ENCODE measurements around the gene TRAF3IP1. TPM values are rescaled to one million over a fixed set of nuclear protein-coding genes. Genes with fewer than 3 reads are reported as not detected.
A peak's percentile ranks its signal among the peaks of the same experiment; 100 is the strongest.

The TRAF3IP1 gene
- total and polyA plus RNA-seq, 2 of the 13 experiments (the other 11 are each of a cell fraction or from before 2014, with no cell fraction given), result 4.1 to 12.9 TPM

DNA sequence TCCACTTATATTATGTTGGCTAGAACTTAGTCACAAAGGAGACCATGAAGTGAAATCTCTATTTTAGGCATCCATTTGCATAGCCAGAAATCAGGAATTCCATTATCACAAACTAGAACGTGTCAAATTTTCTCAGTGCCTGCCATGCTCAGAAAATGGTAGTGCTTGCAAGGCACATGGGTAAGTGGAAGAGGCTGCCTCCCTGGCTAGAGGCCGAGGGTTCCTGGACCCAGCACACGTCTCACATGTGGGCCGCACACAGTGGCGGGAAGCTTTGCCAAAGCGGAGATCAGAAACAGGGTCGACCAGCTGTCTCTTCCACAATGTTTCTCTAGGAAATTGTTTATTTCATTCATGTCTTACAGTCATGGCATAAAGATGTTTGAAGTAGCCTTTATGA, 42.3 kb downstream of the TRAF3IP1 start:
- H3K9me3 ChIP-seq (ENCODE audit: low read length), result no peaks in the 10 kb centered on the region
- POLR2A ChIA-PET, result no interaction called here

GRCh38 chr2:238369591-238370040, 49.3 kb downstream of the TRAF3IP1 start:
- CTCF ChIA-PET (ENCODE audit: low intra/inter-chr PET ratio, low total read pairs), result interaction anchor here (2.6 to 5.7 kb wide), 2 partner anchors 93 to 191 kb away, joined by 16 to 87 read pairs; no protein-coding TSS in a partner anchor
- no peak for FAIRE-seq
- no TSS peak for BruUV-seq (replicated peaks)
- TF ChIP-seq ZBTB38 (CRISPR knock-in tag; IDR thresholded peaks at IDR 0.05), result peak; percentile 86
- TF ChIP-seq, protein P1, sequence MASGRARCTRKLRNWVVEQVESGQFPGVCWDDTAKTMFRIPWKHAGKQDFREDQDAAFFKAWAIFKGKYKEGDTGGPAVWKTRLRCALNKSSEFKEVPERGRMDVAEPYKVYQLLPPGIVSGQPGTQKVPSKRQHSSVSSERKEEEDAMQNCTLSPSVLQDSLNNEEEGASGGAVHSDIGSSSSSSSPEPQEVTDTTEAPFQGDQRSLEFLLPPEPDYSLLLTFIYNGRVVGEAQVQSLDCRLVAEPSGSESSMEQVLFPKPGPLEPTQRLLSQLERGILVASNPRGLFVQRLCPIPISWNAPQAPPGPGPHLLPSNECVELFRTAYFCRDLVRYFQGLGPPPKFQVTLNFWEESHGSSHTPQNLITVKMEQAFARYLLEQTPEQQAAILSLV (CRISPR knock-in tag; IDR thresholded peaks at IDR 0.05; ENCODE audit: borderline replicate concordance), result 0 out of 2 replicates have a peak, but pooled peaks have one; percentile 55
- no peak for TF ChIP-seq CBX5 (CRISPR knock-in tag; IDR thresholded peaks at IDR 0.05; ENCODE audit: borderline replicate concordance)
- peak; percentile 32 for TF ChIP-seq ZNF781 (CRISPR knock-in tag; IDR thresholded peaks at IDR 0.05; ENCODE audit: borderline replicate concordance, not compliant biosample characterization)
- TF ChIP-seq GTF2F1 (IDR thresholded peaks at IDR 0.05; ENCODE audit: low read length), result no peak
- TF ChIP-seq ZNF12 (CRISPR knock-in tag; IDR thresholded peaks at IDR 0.05), result no peak
- TF ChIP-seq ZNF33B (CRISPR knock-in tag; IDR thresholded peaks at IDR 0.05), result 0 out of 2 replicates have a peak, but pooled peaks have one; percentile 34
- TF ChIP-seq HNF4A (CRISPR knock-in tag; IDR thresholded peaks at IDR 0.05), result 0 out of 2 replicates have a peak, but pooled peaks have one; percentile 27
- TF ChIP-seq ZNF687 (CRISPR knock-in tag; IDR thresholded peaks at IDR 0.05), result peak; percentile 17; the same call in 1 of the 2 replicates
- TF ChIP-seq ATF7 (IDR thresholded peaks at IDR 0.05), result no peak
- TF ChIP-seq ATF7 (CRISPR knock-in tag; IDR thresholded peaks at IDR 0.05), result no peak
- 0 out of 2 replicates have a peak, but pooled peaks have one; percentile 15 for TF ChIP-seq SALL1 (CRISPR knock-in tag; IDR thresholded peaks at IDR 0.05)
- TF ChIP-seq ZNF616 (CRISPR knock-in tag; IDR thresholded peaks at IDR 0.05; ENCODE audit: low read depth), result no peak

More for the DNA sequence above, 42.3 kb downstream of the TRAF3IP1 start:
- Histone ChIP-seq H3K4me1 (ENCODE audit: insufficient read depth, low read length) (peaks cover 13% of the 10 kb centered on the region), H3K36me3 (replicated peaks in 1 of 2; ENCODE audit: control insufficient read depth in 1 of 2, insufficient read depth in 2 of 2, low read length in 2 of 2) (peaks cover 0 to 4% of the 10 kb centered on the region in 2 experiments; a peak in 2 of 5 replicates), H3K79me2 (ENCODE audit: insufficient read depth, low read length) (no peaks in the 10 kb centered on the region), H3K4me3 (replicated peaks in 1 of 3; ENCODE audit: insufficient read depth in 1 of 3, low read depth in 2 of 3, low read length in 3 of 3) (no peak overlapping the region), H4K20me1 (ENCODE audit: insufficient read depth, low read length) (no peaks in the 10 kb centered on the region), H3K9ac (ENCODE audit: insufficient read depth, low read depth, low read length) (no peak overlapping the region), H2AFZ (ENCODE audit: low read length) (no peak overlapping the region), H3K27me3 (ENCODE audit: control insufficient read depth in 1 of 2, insufficient read depth in 2 of 2, low read length in 2 of 2) (no peaks in the 10 kb centered on the region), H3K4me2 (ENCODE audit: low read depth, low read length) (no peak overlapping the region), H3K27ac (ENCODE audit: extremely low read length, insufficient read depth, low read length) (no peak overlapping the region)
- WGBS (ENCODE audit: low lambda C conversion rate), result 93% methylated on average over 7 of the region's 7 CpGs
- DNase-seq (ENCODE audit: low spot score) (no peak), FAIRE-seq (no peak), ATAC-seq (no peak)
- intact Hi-C loops (cut with micrococcal nuclease; ENCODE audit: unreplicated experiment), result no loop called here
- in situ Hi-C loops (cut with HindIII; ENCODE audit: extremely low pct_ligation_motif_present, low pct_unique_long_range_greater_than_20kb), result loop anchor here (10.0 to 25.0 kb wide), 2 partner anchors 202 to 425 kb away; no protein-coding TSS in a partner anchor
- BruUV-seq (replicated peaks), result no TSS peak
- TF ChIP-seq SMAD3 (CRISPR knock-in tag; IDR thresholded peaks at IDR 0.05), result no peak
- CTCF ChIA-PET (ENCODE audit: low intra/inter-chr PET ratio, low total read pairs), result no interaction called here

More at GRCh38 chr2:238369591-238370040, 49.3 kb downstream of the TRAF3IP1 start:
- Histone ChIP-seq H2AFZ (ENCODE audit: low read length) (no peak overlapping the region), H3K79me2 (ENCODE audit: insufficient read depth, low read length) (no peaks in the 10 kb centered on the region), H3K27ac (ENCODE audit: extremely low read length, insufficient read depth, low read length) (peak overlapping the region; percentile 42), H3K4me1 (ENCODE audit: insufficient read depth, low read length) (peaks cover 39% of the 10 kb centered on the region), H3K27me3 (ENCODE audit: control insufficient read depth in 1 of 2, insufficient read depth in 2 of 2, low read length in 2 of 2) (no peaks in the 10 kb centered on the region), H3K36me3 (replicated peaks in 1 of 2; ENCODE audit: control insufficient read depth in 1 of 2, insufficient read depth in 2 of 2, low read length in 2 of 2) (no peaks in the 10 kb centered on the region), H3K4me3 (replicated peaks in 1 of 3; ENCODE audit: insufficient read depth in 1 of 3, low read depth in 2 of 3, low read length in 3 of 3) (no peak overlapping the region; a peak in 1 of 6 replicates), H3K9ac (ENCODE audit: insufficient read depth, low read depth, low read length) (peak overlapping the region; percentile 10; the same call in 1 of the 2 replicates), H3K9me3 (ENCODE audit: low read length) (no peaks in the 10 kb centered on the region), H4K20me1 (ENCODE audit: insufficient read depth, low read length) (no peaks in the 10 kb centered on the region), H3K4me2 (ENCODE audit: low read depth, low read length) (peak overlapping the region; percentile 60)
- POLR2A ChIA-PET, result interaction anchor here (1.5 kb wide), 1 partner anchor 72 kb away, joined by 4 read pairs; no protein-coding TSS in a partner anchor
- 53% methylated on average over 10 of the region's 10 CpGs for WGBS (ENCODE audit: low lambda C conversion rate)
- intact Hi-C loops (cut with micrococcal nuclease; ENCODE audit: unreplicated experiment) (loop anchor here (1.0 to 5.0 kb wide), 5 partner anchors 65 to 418 kb away; no protein-coding TSS in a partner anchor), in situ Hi-C loops (cut with HindIII; ENCODE audit: extremely low pct_ligation_motif_present, low pct_unique_long_range_greater_than_20kb) (loop anchor here (5.0 to 25.0 kb wide), 3 partner anchors 88 to 418 kb away; no protein-coding TSS in a partner anchor)
- DNase-seq (ENCODE audit: low spot score) (no peak), ATAC-seq (peak; percentile 14; the same call in 2 of the 3 replicates)
